Hematopoietic multipotent progenitor cell treated with erythropoietin and hydrocortisone succinate and interleukin-3 and kit ligand, for 8 days (in vitro differentiated cells): ENCODE measurements around the gene L1CAM.

Experiments used
- DNase-seq: peaks from one replicate; pipeline ENCODE4 v3.0.0-alpha.2; 2015

Gene L1CAM

GRCh38 chrX:153924149-153924861 is 38.3 kb upstream of the L1CAM start:
- DNase-seq = peak; percentile 58

- peak; percentile 30 for DNase-seq
Observed at GRCh38 chrX:153922932-153923857, 37.2 kb upstream of the L1CAM start.

- no peak for DNase-seq
Observed at GRCh38 chrX:153921511-153922446, 35.8 kb upstream of the L1CAM start.

- DNase-seq = no peak
Observed at GRCh38 chrX:153921070-153921469, 35.1 kb upstream of the L1CAM start.

- no peak for DNase-seq
Observed at GRCh38 chrX:153920546-153920945, 34.6 kb upstream of the L1CAM start.

GRCh38 chrX:153919281-153919680 is 33.3 kb upstream of the L1CAM start:
- DNase-seq = no peak

GRCh38 chrX:153917869-153918268 is 31.9 kb upstream of the L1CAM start:
- DNase-seq = no peak

GRCh38 chrX:153913701-153914100 is 27.7 kb upstream of the L1CAM start:
- no peak for DNase-seq

GRCh38 chrX:153913211-153913610 is 27.2 kb upstream of the L1CAM start:
- no peak for DNase-seq

GRCh38 chrX:153911798-153912197 is 25.8 kb upstream of the L1CAM start:
- DNase-seq = no peak

GRCh38 chrX:153910446-153910845 is 24.5 kb upstream of the L1CAM start:
- no peak for DNase-seq

GRCh38 chrX:153909980-153910360 is 24.0 kb upstream of the L1CAM start:
- no peak for DNase-seq

- peak; percentile 21 for DNase-seq
Observed at GRCh38 chrX:153909024-153909979, 23.3 kb upstream of the L1CAM start.

GRCh38 chrX:153908219-153908860 is 22.4 kb upstream of the L1CAM start:
- no peak for DNase-seq

- no peak for DNase-seq
Observed at GRCh38 chrX:153907456-153907855, 21.5 kb upstream of the L1CAM start.

GRCh38 chrX:153906126-153906917 is 20.3 kb upstream of the L1CAM start:
- DNase-seq = no peak

GRCh38 chrX:153905481-153906095 is 19.6 kb upstream of the L1CAM start:
- no peak for DNase-seq

GRCh38 chrX:153903991-153904957 is 18.3 kb upstream of the L1CAM start, which contains the start of gene AVPR2:
AVPR2 (plus strand) TSS chrX:153904673; CDS start chrX:153905146, 473 bp downstream.
- no peak for DNase-seq
